ENCODE measurements around the gene ANO1.
A peak's percentile ranks its signal among the peaks of the same experiment; 100 is the strongest.

Gene ANO1

GRCh38 chr11:70142221-70142875 is 64.2 kb downstream of the ANO1 start:
- DNase-seq = no peak

- DNase-seq = no peak
These were observed 66.1 kb downstream of the ANO1 start for GRCh38 chr11:70144262-70144661.

GRCh38 chr11:70145071-70145470 is 67.0 kb downstream of the ANO1 start:
- no peak for DNase-seq

DNA sequence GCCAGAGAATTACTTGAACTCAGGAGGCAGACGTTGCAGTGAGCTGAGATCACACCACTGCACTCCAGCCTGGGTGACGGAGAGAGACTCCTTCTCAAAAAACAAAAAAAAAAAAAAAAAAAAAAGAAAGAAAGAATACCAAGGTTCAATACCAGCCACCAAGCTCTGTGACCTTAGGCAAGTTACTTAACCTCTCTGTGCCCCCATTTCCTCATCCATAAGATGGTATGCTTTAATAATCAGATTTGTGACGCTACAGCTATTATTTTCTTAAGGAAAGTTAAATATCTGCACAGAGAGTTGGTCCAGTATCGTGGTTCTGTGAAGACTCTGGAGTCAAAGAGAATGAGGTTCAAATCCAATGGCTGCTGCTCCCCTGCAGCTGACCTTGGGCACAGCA is 67.7 kb downstream of the ANO1 start:
- no peak for DNase-seq

DNA sequence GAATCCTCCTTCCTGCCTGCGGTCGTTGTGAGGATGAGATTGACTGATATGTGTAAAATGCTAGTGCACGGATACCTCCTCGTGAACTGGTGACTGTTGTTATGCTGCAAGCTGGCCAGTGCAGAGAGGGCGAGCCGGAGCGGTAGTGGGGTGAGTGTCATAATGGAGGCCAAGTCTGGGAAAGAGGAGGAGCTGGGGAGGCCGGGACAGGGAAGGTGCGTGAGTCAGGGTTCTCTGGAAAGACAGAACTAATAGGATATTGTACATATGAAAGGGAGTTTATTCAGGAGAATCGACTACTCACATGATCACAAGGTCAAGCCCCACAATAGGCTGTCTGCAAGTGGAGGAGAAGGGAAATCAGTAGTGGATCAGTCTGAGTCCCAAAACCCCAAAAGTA is 68.2 kb downstream of the ANO1 start:
- DNase-seq = no peak

- no peak for DNase-seq
These were observed 68.9 kb downstream of the ANO1 start for GRCh38 chr11:70146895-70147520.

- no peak for DNase-seq
These were observed 69.6 kb downstream of the ANO1 start for GRCh38 chr11:70147668-70148067.

DNA sequence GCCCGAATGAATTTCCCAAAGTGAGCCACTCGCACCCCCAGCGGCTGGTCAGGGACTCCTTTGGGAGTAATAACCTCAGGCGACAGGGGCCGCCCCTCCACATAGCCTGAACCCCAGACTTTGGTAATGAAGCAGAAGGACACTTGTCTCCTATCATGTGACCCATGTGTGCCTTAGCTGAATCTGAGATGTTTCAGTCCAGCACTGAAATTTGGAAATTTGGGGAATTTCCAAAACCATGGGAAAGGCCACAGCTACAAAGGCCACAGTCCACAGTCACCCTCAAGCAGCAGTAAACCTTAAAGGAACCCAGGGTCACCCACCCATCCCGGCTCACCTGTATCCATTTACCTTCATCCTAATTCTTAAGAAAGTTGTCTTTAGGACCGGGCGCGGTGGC is 73.6 kb downstream of the ANO1 start:
- DNase-seq = no peak

DNA sequence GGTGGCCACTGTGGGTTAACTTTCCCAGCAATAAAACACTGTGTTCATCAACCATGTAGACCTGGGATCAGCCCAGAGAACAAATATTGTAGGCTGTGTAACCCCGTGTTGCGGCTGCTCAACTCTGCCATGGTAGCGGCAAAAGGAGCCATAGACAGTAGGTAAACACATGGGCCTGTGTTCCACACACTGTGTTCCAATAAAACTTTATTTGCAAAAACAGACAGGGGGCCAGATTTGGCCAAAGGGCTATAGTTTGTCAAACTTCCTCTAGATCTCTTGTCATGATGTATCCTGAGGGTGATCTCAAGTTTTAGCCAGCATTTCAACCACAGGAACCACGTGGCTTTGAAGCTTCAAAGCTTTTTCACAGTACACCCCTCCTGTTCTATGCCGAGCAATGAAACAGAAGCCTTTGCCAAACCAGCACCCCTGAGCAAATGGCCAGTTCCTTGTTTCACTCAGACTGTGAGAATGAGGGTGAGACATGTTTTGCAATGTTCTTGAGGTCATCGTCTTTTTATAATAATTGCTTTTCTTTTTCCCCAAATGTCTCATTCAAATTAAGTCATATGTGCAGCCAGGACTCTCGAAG is 75.1 kb downstream of the ANO1 start:
- DNase-seq = peak; percentile 23

DNA sequence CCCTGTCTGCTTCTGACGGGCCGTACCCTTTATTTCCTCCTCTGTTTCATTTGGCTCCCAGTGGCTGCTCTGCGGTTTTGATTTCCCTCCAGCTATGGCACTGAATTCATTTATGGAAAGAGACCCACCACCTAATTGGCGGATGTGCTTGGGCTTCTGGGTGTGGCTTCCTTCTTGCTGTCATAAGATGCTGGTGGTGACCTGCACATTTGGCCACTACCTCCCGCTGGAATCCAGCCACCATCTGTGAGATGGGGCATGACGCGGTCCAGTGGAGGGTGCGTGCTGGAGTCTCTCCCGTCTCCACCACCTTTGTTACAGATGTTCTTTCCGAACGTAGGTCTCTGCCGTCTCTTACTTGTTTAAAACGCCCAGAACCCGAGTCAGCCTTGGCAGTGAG is 77.3 kb downstream of the ANO1 start:
- no peak for DNase-seq

DNA sequence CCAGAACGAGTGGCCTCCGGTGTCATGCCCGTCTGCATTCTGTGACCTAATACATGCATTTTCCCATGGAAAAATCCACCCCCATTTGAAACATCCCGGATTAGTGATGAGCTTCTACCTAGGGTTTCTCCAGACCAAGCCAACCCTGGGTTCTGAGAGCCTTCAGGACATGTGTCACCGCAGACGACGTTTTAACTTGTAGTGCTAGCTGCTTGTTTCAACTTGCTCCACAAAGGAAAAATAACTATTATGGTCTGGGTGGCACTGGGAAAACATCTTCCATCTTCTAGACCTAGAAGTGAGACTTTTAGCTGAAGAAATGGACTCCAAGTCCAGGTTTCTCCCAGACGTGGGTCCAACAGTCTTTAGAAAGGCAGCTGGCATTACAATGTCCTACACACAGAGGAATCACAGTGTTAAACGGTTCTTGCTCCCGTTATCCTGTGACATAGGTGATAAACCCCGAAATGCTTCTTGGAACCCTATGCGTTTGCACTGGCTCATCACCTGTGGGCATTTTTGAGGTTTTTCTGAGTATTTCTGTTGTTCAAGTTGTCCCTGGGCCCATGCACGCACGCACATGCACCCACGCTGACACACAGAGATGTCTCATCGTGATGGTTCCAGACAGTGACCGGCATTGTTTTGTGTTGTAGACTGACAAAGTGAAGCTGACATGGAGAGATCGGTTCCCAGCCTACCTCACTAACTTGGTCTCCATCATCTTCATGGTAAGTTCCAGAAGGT is 78.3 kb downstream of the ANO1 start:
- no peak for DNase-seq

DNA sequence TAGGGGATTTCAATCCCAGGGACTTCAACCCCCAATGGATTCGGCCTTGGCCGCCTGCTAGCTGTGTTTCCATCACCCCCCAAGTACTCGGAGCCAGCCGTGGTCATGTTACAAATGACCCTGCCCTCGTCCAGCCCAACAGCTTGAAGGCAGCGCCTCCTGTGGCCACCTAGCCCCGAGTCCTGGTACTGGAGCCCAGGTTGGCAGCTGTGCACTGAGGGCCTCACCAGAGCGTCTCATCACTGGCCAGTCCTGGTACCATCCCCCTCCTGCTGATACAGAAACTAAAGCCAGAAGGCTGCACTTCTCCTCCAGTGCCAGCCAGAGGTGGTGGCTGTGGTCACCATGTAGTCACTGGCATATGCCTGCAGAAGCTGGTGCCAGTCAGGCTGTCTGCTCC is 80.1 kb downstream of the ANO1 start:
- DNase-seq = peak; percentile 16

- no peak for DNase-seq
These were observed 80.8 kb downstream of the ANO1 start for GRCh38 chr11:70158757-70159389.

GRCh38 chr11:70159627-70160570 is 81.8 kb downstream of the ANO1 start:
- DNase-seq = no peak

DNA sequence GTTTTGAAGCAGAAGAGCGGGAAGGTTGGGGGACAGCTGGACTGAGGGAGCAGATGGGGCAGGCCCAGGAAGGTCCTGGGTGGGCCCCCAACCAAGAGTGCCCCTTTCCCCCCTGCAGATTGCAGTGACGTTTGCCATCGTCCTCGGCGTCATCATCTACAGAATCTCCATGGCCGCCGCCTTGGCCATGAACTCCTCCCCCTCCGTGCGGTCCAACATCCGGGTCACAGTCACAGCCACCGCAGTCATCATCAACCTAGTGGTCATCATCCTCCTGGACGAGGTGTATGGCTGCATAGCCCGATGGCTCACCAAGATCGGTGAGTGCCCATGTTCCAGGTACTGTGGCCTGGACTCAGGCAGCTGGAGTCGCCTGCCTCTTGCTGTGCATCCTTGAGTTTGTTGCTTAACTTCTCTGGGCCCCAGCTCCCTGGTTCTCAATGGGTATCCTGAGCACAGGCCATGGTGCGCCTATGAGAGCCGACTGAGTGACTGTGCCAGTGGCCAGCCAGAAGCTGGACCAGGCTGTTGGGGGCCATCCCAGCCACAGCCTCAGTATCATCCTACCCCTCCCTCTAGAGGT is 83.0 kb downstream of the ANO1 start:
- no peak for DNase-seq

DNA sequence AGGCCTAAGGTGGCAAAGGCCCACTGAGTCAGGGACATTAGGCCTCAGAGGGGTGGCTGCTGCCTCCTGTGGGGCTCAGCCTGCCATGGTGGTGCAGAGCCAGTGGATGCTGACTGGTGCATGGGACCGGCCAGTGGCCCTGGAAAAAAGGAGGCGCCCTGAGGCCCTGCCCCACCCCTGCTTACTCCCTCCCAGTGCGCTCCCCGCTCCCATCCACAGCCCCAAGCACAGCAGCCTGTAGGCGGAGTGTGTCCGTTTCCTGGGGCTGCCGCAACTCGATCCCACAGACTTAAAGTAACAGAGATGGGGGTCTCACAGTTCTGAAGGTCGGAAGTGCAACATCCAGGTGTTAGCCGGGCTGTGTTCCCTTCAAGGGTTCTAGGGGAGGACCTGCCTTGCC is 86.6 kb downstream of the ANO1 start:
- DNase-seq = no peak

- DNase-seq = no peak
These were observed 89.0 kb downstream of the ANO1 start for GRCh38 chr11:70167120-70167519.

- DNase-seq = no peak
These were observed 89.7 kb downstream of the ANO1 start for GRCh38 chr11:70167723-70168404.

DNA sequence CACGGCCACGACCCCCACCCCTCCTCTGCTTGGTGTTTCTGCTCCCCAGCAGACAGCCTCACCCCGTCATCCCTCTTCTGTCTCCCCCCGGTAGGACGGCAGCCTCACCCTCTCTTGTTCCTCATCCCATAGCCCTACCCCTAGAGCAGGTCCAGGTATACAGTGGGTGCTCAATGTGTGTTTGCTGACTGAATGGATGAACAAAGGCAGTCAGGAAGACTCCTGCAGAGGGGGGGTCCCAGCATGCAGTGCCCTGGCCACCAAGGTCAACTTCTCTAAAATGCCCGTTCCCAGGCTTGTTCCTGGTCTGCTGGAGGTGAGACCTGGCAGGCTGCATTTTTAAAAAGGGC is 90.3 kb downstream of the ANO1 start:
- no peak for DNase-seq

- DNase-seq = peak; percentile 13
These were observed 91.0 kb downstream of the ANO1 start for GRCh38 chr11:70169127-70169526.

DNA sequence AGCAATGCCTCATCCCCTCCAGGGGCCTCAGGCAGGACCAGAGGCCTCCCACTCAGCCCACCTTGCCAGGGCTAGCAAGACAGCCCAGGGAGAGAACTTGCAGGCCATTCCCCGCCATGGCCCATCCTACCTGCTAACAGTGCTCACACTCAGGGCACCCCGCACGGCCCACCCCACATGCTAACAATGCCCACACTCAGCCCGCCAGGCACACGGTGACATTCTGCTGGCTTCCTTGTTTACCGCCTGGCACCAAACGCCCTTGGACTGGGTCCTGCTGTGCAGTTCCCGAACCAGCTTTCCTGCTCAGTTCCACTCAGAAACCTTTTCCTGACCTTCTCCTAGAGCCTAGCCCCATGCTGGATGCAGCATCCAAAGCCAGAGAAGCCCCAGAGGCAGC is 91.5 kb downstream of the ANO1 start:
- DNase-seq = no peak

Data from hematopoietic multipotent progenitor cell treated with erythropoietin and hydrocortisone succinate and interleukin-3 and kit ligand, for 4 days (in vitro differentiated cells).